WTC11 (cell line): ENCODE measurements around the gene SYCN. TPM values are rescaled to one million over a fixed set of nuclear protein-coding genes. Genes with fewer than 3 reads are reported as not detected.

Experiments
- ATAC-seq: fragments of 200-7000 bp; cut with Tn5 transposase; 2 replicates; pipeline ENCODE4 v1.10.0; 2021; ENCODE audit warnings: mild to moderate bottlenecking, moderate library complexity
- CTCF ChIA-PET: fragments of 300-600 bp; sonication (Branson Sonifier 250); formaldehyde crosslinking; loops from one replicate; lab custom pipeline; 2021; ENCODE audit warnings: antibody characterized with exemption; lab: Charles Lee
- POLR2A ChIA-PET: fragments of 350-600 bp; sonication (Branson Sonifier 250); formaldehyde crosslinking; loops from one replicate; lab custom pipeline; 2021; ENCODE audit warnings: antibody characterized with exemption; lab: Charles Lee
- DNase-seq: peaks from one replicate; pipeline ENCODE4 v3.0.0; 2021; ENCODE audit warnings: low spot score
- H3K27ac Mint-ChIP-seq: 2 replicates; pipeline ENCODE4 v1.8.0; 2021; ENCODE audit warnings: mixed read lengths
- H3K27me3 Mint-ChIP-seq: 2 replicates; pipeline ENCODE4 v1.8.0; 2021; ENCODE audit warnings: low read depth, mild to moderate bottlenecking, moderate library complexity, mixed read lengths
- H3K36me3 Mint-ChIP-seq: 2 replicates; pipeline ENCODE4 v1.8.0; 2021; ENCODE audit warnings: mixed read lengths
- H3K4me1 Mint-ChIP-seq: 2 replicates; pipeline ENCODE4 v1.8.0; 2022; ENCODE audit warnings: mixed read lengths
- H3K4me3 Mint-ChIP-seq: 2 replicates; pipeline ENCODE4 v1.8.0; 2021; ENCODE audit warnings: mild to moderate bottlenecking, moderate library complexity, mixed read lengths
- H3K9me3 Mint-ChIP-seq: 2 replicates; pipeline ENCODE4 v1.8.0; 2021; ENCODE audit warnings: mixed read lengths
- ATF1 ChIP-seq: sonication (generic); formaldehyde crosslinking; IDR thresholded peaks from 2 replicates; pipeline ENCODE4 v1.8.1; 2023; ENCODE audit warnings: mild to moderate bottlenecking, moderate library complexity, missing genetic modification reagents
- CBFB ChIP-seq: sonication (generic); formaldehyde crosslinking; IDR thresholded peaks from 2 replicates; pipeline ENCODE4 v1.8.1; 2022; ENCODE audit warnings: mild to moderate bottlenecking, low read depth, missing genetic modification reagents
- GTF2I ChIP-seq: fragments of 250-450 bp; sonication (Bioruptor Pico); conservative IDR thresholded peaks from 2 replicates; pipeline ENCODE4 v1.4.0; 2021; ENCODE audit warnings: mild to moderate bottlenecking
- JUN ChIP-seq: sonication (generic); formaldehyde crosslinking; IDR thresholded peaks from 2 replicates; pipeline ENCODE4 v1.8.0; 2023; ENCODE audit warnings: mild to moderate bottlenecking, missing genetic modification reagents
- MYBL2 ChIP-seq: sonication (generic); formaldehyde crosslinking; IDR thresholded peaks from 2 replicates; pipeline ENCODE4 v1.8.1; 2023; ENCODE audit warnings: mild to moderate bottlenecking, moderate library complexity, missing genetic modification reagents
- SMAD4 ChIP-seq: sonication (generic); formaldehyde crosslinking; IDR thresholded peaks from 2 replicates; pipeline ENCODE4 v1.8.0; 2022; ENCODE audit warnings: mild to moderate bottlenecking, missing genetic modification reagents
- ZBTB21 ChIP-seq: sonication (generic); formaldehyde crosslinking; IDR thresholded peaks from 2 replicates; pipeline ENCODE4 v1.8.1; 2023; ENCODE audit warnings: mild to moderate bottlenecking, missing genetic modification reagents, borderline replicate concordance
- ZNF121 ChIP-seq: sonication (generic); formaldehyde crosslinking; IDR thresholded peaks from 2 replicates; pipeline ENCODE4 v1.8.0; 2023; ENCODE audit warnings: missing genetic modification reagents
- total RNA-seq: library from RNA; stranded (reverse); gene quantifications from 3 replicates; pipeline ENCODE4 v1.2.3, GENCODE V29; 2021
- TF ChIP-seq, protein P1 (sequence below): sonication (generic); formaldehyde crosslinking; conservative IDR thresholded peaks from 2 replicates; pipeline ENCODE4 v1.8.1; 2023; ENCODE audit warnings: mild to moderate bottlenecking, low read depth, missing genetic modification reagents, moderate library complexity
- TF ChIP-seq, protein P2 (sequence below): fragments of 250-450 bp; sonication (Bioruptor Pico); IDR thresholded peaks from 2 replicates; pipeline ENCODE4 v1.9.0; 2021; ENCODE audit warnings: mild to moderate bottlenecking
- TF ChIP-seq, protein P3 (sequence below): sonication (generic); formaldehyde crosslinking; IDR thresholded peaks from 2 replicates; pipeline ENCODE4 v1.8.1; 2023; ENCODE audit warnings: mild to moderate bottlenecking, missing genetic modification reagents, moderate library complexity
- TF ChIP-seq, protein P4 (sequence below): sonication (generic); formaldehyde crosslinking; IDR thresholded peaks from 2 replicates; pipeline ENCODE4 v1.8.1; 2023; ENCODE audit warnings: mild to moderate bottlenecking, missing genetic modification reagents, borderline replicate concordance
- TF ChIP-seq, protein P5 (sequence below): sonication (generic); formaldehyde crosslinking; IDR thresholded peaks from 2 replicates; pipeline ENCODE4 v1.8.1; 2023; ENCODE audit warnings: mild to moderate bottlenecking, missing genetic modification reagents
- TF ChIP-seq, protein P6 (sequence below): fragments of 250-450 bp; sonication (Bioruptor Pico); conservative IDR thresholded peaks from 2 replicates; pipeline ENCODE4 v1.9.0; 2021; ENCODE audit warnings: mild to moderate bottlenecking

The SYCN gene
- total RNA-seq, 1 experiment from 2014 or later = 0.77 TPM

DNA sequence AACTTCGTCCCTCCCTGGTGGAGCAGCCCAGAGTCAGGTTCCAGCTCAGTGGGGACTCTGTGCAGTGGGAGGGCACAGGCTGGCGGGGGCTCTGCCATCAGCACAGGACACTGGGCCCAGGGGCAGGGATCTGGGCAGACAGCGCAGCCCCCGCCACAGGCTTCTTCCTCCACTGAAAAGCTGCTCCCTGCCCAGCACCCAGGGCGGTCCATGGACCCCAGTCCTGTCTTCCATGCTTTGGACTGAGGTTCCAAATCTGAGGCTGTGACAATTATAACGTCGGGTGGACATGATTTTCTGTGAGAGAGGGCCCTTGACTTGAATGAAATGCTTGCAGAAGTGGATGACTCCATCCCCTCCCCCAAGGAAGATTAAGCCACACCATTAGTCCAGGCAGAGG is 28.5 kb downstream of the SYCN start:
- CTCF ChIA-PET = interaction anchor here (1.0 kb wide), 1 partner anchor 10 kb away, joined by 3 read pairs; no protein-coding TSS in a partner anchor
- Mint-ChIP-seq H3K36me3 (no peaks in the 10 kb centered on the region), H3K27me3 (no peaks in the 10 kb centered on the region), H3K4me3 (no peak overlapping the region), H3K9me3 (no peaks in the 10 kb centered on the region), H3K4me1 (no peaks in the 10 kb centered on the region), H3K27ac (no peak overlapping the region)
- POLR2A ChIA-PET = no interaction called here
- TF ChIP-seq, protein P1, sequence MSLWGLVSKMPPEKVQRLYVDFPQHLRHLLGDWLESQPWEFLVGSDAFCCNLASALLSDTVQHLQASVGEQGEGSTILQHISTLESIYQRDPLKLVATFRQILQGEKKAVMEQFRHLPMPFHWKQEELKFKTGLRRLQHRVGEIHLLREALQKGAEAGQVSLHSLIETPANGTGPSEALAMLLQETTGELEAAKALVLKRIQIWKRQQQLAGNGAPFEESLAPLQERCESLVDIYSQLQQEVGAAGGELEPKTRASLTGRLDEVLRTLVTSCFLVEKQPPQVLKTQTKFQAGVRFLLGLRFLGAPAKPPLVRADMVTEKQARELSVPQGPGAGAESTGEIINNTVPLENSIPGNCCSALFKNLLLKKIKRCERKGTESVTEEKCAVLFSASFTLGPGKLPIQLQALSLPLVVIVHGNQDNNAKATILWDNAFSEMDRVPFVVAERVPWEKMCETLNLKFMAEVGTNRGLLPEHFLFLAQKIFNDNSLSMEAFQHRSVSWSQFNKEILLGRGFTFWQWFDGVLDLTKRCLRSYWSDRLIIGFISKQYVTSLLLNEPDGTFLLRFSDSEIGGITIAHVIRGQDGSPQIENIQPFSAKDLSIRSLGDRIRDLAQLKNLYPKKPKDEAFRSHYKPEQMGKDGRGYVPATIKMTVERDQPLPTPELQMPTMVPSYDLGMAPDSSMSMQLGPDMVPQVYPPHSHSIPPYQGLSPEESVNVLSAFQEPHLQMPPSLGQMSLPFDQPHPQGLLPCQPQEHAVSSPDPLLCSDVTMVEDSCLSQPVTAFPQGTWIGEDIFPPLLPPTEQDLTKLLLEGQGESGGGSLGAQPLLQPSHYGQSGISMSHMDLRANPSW (CRISPR knock-in tag) = no peak
- TF ChIP-seq, protein P2, sequence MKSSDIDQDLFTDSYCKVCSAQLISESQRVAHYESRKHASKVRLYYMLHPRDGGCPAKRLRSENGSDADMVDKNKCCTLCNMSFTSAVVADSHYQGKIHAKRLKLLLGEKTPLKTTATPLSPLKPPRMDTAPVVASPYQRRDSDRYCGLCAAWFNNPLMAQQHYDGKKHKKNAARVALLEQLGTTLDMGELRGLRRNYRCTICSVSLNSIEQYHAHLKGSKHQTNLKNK (CRISPR knock-in tag) = no peak
- TF ChIP-seq, protein P3, sequence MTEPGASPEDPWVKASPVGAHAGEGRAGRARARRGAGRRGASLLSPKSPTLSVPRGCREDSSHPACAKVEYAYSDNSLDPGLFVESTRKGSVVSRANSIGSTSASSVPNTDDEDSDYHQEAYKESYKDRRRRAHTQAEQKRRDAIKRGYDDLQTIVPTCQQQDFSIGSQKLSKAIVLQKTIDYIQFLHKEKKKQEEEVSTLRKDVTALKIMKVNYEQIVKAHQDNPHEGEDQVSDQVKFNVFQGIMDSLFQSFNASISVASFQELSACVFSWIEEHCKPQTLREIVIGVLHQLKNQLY (CRISPR knock-in tag) = no peak
- no peak for TF ChIP-seq GTF2I (CRISPR knock-in tag)
- no peak for TF ChIP-seq ATF1 (CRISPR knock-in tag)
- TF ChIP-seq, protein P4, sequence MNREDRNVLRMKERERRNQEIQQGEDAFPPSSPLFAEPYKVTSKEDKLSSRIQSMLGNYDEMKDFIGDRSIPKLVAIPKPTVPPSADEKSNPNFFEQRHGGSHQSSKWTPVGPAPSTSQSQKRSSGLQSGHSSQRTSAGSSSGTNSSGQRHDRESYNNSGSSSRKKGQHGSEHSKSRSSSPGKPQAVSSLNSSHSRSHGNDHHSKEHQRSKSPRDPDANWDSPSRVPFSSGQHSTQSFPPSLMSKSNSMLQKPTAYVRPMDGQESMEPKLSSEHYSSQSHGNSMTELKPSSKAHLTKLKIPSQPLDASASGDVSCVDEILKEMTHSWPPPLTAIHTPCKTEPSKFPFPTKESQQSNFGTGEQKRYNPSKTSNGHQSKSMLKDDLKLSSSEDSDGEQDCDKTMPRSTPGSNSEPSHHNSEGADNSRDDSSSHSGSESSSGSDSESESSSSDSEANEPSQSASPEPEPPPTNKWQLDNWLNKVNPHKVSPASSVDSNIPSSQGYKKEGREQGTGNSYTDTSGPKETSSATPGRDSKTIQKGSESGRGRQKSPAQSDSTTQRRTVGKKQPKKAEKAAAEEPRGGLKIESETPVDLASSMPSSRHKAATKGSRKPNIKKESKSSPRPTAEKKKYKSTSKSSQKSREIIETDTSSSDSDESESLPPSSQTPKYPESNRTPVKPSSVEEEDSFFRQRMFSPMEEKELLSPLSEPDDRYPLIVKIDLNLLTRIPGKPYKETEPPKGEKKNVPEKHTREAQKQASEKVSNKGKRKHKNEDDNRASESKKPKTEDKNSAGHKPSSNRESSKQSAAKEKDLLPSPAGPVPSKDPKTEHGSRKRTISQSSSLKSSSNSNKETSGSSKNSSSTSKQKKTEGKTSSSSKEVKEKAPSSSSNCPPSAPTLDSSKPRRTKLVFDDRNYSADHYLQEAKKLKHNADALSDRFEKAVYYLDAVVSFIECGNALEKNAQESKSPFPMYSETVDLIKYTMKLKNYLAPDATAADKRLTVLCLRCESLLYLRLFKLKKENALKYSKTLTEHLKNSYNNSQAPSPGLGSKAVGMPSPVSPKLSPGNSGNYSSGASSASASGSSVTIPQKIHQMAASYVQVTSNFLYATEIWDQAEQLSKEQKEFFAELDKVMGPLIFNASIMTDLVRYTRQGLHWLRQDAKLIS (CRISPR knock-in tag) = no peak
- TF ChIP-seq SMAD4 (CRISPR knock-in tag) = no peak
- no peak for TF ChIP-seq CBFB (CRISPR knock-in tag)
- TF ChIP-seq MYBL2 = no peak
- DNase-seq (no peak), ATAC-seq (no peak)

DNA sequence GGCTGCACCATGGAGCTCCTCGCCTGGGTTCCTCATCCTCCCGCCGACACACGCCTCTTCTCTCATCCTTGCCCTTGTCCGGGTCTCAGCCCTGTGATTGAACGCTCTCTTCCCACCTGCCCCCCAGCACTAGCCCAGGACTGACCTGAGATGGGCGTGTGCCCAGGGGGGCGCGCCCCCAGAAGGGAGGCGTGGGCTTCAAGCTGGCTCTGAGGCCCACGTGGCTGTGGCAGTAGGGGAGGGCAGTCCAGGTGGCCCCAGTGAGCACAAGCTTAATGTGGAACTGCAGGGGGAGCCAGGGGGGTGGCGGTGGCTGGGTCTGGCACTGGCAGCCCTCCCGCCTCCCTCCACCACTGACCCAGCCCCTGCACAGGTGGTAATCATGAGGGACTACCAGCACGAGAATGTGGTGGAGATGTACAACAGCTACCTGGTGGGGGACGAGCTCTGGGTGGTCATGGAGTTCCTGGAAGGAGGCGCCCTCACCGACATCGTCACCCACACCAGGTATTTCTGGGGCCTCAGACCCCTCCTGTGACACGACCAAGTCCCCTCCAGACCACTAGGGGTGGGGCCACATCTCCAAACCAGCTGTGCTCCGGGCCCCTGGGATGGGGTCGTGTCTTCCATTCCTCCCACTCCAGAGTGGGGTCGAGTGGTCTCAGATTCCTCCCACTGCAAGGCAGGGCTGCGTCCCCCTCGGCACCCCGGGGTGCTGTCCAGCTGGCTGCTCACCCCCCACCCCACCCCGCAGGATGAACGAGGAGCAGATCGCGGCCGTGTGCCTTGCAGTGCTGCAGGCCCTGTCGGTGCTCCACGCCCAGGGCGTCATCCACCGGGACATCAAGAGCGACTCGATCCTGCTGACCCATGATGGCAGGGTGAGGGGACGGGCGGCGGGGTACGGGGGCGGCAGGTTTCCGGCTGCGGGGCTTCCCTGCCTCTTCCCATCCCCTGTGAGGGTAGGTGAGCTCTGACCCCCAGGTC is 29.2 kb downstream of the SYCN start:
- Mint-ChIP-seq H3K27me3 (no peaks in the 10 kb centered on the region), H3K27ac (no peak overlapping the region), H3K36me3 (no peaks in the 10 kb centered on the region), H3K9me3 (no peaks in the 10 kb centered on the region), H3K4me3 (no peak overlapping the region), H3K4me1 (no peaks in the 10 kb centered on the region)
- ChIA-PET CTCF (interaction anchor here (0.8 to 1.0 kb wide), 2 partner anchors 10 to 53 kb away, joined by 3 read pairs; no protein-coding TSS in a partner anchor), POLR2A (no interaction called here)
- ATAC-seq (no peak), DNase-seq (no peak)
- TF ChIP-seq JUN (CRISPR knock-in tag) (no peak), ZNF121 (CRISPR knock-in tag) (no peak), ZBTB21 (CRISPR knock-in tag) (no peak)
- TF ChIP-seq, protein P5, sequence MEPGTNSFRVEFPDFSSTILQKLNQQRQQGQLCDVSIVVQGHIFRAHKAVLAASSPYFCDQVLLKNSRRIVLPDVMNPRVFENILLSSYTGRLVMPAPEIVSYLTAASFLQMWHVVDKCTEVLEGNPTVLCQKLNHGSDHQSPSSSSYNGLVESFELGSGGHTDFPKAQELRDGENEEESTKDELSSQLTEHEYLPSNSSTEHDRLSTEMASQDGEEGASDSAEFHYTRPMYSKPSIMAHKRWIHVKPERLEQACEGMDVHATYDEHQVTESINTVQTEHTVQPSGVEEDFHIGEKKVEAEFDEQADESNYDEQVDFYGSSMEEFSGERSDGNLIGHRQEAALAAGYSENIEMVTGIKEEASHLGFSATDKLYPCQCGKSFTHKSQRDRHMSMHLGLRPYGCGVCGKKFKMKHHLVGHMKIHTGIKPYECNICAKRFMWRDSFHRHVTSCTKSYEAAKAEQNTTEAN (CRISPR knock-in tag) = no peak
- TF ChIP-seq, protein P6, sequence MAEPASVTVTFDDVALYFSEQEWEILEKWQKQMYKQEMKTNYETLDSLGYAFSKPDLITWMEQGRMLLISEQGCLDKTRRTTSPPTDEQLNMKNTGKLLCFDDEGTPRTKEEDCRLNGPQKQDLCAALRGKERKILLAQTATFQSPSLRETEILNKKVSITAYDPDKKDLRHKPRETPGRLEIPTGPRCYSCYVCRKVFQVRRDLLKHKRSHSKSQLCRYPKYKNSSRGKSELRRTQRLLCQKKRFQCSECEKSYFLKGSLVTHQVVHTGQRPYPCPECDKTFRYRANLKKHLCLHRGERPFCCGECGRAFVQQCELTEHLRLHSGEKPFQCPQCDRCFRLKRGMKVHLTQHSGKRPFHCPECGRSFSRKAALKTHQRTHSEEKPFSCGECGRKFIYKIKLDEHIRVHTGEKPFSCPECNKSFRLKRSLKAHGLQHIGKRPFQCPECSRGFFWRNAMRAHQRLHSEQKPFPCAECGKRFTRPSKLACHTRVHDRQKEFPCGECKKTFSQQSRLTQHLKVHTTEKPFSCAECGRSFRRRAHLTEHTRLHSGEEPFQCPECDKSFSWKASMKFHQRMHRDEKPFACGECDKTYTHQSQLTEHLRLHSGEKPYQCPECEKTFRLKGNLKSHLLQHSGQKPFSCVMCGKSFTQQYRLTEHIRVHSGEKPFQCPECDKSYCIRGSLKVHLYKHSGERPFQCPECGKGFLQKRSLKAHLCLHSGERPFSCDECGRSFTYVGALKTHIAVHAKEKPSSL (CRISPR knock-in tag) = no peak
